ENCODE results near the gene PLCXD1.
"Not testable (repeated sequence)": the region's sequence is repeated elsewhere in the genome, so short reads cannot be mapped to it uniquely, and the experiment has no call there.

DNA sequence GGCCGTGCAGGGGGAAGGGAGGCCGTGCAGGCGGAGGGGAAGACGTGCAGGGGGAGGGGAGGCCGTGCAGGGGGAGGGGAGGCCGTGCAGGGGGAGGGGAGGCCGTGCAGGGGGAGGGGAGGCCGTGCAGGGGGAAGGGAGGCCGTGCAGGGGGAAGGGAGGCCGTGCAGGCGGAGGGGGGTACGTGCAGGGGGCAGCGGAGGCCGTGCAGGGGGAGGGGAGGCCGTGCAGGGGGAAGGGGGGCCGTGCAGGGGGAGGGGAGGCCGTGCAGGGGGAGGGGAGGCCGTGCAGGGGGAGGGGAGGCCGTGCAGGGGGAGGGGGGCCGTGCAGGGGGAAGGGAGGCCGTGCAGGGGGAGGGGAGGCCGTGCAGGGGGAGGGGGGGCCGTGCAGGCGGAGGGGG lies 459 bp upstream of the PLCXD1 start:
- TF ChIP-seq, protein P1, sequence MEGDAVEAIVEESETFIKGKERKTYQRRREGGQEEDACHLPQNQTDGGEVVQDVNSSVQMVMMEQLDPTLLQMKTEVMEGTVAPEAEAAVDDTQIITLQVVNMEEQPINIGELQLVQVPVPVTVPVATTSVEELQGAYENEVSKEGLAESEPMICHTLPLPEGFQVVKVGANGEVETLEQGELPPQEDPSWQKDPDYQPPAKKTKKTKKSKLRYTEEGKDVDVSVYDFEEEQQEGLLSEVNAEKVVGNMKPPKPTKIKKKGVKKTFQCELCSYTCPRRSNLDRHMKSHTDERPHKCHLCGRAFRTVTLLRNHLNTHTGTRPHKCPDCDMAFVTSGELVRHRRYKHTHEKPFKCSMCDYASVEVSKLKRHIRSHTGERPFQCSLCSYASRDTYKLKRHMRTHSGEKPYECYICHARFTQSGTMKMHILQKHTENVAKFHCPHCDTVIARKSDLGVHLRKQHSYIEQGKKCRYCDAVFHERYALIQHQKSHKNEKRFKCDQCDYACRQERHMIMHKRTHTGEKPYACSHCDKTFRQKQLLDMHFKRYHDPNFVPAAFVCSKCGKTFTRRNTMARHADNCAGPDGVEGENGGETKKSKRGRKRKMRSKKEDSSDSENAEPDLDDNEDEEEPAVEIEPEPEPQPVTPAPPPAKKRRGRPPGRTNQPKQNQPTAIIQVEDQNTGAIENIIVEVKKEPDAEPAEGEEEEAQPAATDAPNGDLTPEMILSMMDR (IDR thresholded peaks at IDR 0.05), result not testable (repeated sequence)
- TF ChIP-seq POLR2A (IDR thresholded peaks at IDR 0.05), result not testable (repeated sequence)
